HL-60 (cell line): ENCODE measurements around the gene RHOJ.

Source experiments
- DNase-seq, 2 experiments: peaks; one replicate each; pipeline ENCODE4 v3.0.0-alpha.2; 2010 to 2020; ENCODE audit warnings: low read depth in 1 of 2, low spot score in 1 of 2
- H3K27ac ChIP-seq: fragments of 250-450 bp; sonication (Bioruptor Pico); replicated peaks from 2 replicates; pipeline ENCODE4 v1.5.1; 2020; ENCODE audit warnings: mild to moderate bottlenecking, moderate library complexity
- H3K27me3 ChIP-seq: fragments of 250-450 bp; sonication (Bioruptor Pico); 2 replicates; pipeline ENCODE4 v1.5.1; 2021; ENCODE audit warnings: mild to moderate bottlenecking, moderate library complexity; ENCODE audit not compliant: insufficient read depth, poor library complexity, severe bottlenecking
- H3K4me3 ChIP-seq: replicated peaks from 2 replicates; pipeline ENCODE4 v1.5.1; 2011; ENCODE audit warnings: mild to moderate bottlenecking, control low read depth, low read length; ENCODE audit not compliant: insufficient read depth
- CTCF ChIP-seq: IDR thresholded peaks from one replicate; pipeline ENCODE4 v1.5.1; 2011; ENCODE audit warnings: low read length, control low read depth, inconsistent platforms; ENCODE audit not compliant: insufficient read depth
- GABPA ChIP-seq: IDR thresholded peaks from 2 replicates; pipeline ENCODE4 v1.6.1; 2012; ENCODE audit warnings: low read depth
- POLR2AphosphoS5 ChIP-seq: IDR thresholded peaks from 2 replicates; pipeline ENCODE4 v1.6.1; 2012; ENCODE audit warnings: low read depth
- SPI1 ChIP-seq: IDR thresholded peaks from 2 replicates; pipeline ENCODE4 v1.6.1; 2012; ENCODE audit warnings: low read depth, mild to moderate bottlenecking, borderline replicate concordance
- TF ChIP-seq, protein P1 (sequence below): IDR thresholded peaks from 2 replicates; pipeline ENCODE4 v1.6.1; 2012; ENCODE audit warnings: low read depth; ENCODE audit not compliant: insufficient replicate concordance

Gene RHOJ

DNA sequence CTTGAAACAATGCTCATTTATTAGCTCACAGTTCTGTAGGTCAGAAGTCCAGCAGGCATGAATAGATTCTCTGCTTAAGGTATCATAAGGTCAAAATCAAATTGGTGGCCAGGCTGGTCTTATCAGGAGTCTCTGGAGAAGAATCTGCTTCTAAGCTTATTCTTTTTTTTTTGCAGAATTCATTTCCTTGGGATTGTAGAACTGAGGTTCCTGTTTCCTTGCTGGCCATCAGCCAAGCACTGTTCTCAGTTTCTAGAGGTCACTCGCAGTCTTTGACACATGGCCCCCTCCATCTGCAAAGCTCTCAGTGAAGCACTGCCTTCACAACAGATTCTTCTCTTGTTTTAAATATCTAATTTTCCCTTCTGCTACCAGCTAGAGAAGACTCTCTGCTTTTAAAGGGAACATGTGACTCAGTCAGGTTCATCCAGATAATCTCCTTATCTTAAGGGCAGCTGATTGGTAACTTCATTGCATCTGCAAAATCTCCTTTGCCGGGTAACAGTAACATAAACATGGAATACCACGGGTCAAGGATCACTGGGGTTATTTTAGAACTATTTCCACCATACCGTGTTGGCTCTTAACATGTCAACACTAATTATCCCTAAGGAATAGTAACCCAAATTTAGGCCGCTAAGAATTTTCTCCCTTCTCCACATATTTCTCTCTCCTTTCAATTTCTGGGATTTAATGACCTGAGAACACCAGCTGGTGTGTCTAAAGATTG lies 25.3 kb downstream of the RHOJ start:
- TF ChIP-seq SPI1 (no peak), POLR2AphosphoS5 (no peak), GABPA (no peak), CTCF (no peak)
- TF ChIP-seq, protein P1, sequence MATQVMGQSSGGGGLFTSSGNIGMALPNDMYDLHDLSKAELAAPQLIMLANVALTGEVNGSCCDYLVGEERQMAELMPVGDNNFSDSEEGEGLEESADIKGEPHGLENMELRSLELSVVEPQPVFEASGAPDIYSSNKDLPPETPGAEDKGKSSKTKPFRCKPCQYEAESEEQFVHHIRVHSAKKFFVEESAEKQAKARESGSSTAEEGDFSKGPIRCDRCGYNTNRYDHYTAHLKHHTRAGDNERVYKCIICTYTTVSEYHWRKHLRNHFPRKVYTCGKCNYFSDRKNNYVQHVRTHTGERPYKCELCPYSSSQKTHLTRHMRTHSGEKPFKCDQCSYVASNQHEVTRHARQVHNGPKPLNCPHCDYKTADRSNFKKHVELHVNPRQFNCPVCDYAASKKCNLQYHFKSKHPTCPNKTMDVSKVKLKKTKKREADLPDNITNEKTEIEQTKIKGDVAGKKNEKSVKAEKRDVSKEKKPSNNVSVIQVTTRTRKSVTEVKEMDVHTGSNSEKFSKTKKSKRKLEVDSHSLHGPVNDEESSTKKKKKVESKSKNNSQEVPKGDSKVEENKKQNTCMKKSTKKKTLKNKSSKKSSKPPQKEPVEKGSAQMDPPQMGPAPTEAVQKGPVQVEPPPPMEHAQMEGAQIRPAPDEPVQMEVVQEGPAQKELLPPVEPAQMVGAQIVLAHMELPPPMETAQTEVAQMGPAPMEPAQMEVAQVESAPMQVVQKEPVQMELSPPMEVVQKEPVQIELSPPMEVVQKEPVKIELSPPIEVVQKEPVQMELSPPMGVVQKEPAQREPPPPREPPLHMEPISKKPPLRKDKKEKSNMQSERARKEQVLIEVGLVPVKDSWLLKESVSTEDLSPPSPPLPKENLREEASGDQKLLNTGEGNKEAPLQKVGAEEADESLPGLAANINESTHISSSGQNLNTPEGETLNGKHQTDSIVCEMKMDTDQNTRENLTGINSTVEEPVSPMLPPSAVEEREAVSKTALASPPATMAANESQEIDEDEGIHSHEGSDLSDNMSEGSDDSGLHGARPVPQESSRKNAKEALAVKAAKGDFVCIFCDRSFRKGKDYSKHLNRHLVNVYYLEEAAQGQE: no peak
- H3K27me3 ChIP-seq: no peaks in the 10 kb centered on the region
- DNase-seq: no peak
- no peak overlapping the region for H3K4me3 ChIP-seq
- H3K27ac ChIP-seq: no peak overlapping the region

DNA sequence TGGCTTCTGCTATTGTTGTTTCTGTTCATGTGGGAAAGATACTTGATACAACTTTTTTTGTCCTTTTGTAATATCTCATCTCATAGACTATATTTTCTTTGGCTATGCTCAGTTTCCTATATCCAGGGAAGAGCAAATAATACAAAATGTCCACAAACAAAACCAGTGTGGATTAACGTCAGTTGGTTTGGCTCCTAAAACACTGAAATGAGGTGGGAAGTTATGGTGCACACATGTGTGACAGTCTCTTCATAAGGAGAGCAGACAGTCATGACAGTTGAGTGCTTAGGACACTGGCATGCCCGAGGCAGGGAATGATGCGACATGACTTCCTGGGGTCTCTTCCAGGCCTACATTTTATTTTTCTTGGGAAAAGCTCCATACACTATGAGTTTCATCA lies 27.5 kb downstream of the RHOJ start:
- Histone ChIP-seq H3K4me3 (no peak overlapping the region), H3K27ac (no peak overlapping the region), H3K27me3 (no peaks in the 10 kb centered on the region)
- TF ChIP-seq SPI1 (no peak), GABPA (no peak), POLR2AphosphoS5 (no peak), CTCF (no peak)
- TF ChIP-seq, protein P1: no peak
- no peak for DNase-seq

DNA sequence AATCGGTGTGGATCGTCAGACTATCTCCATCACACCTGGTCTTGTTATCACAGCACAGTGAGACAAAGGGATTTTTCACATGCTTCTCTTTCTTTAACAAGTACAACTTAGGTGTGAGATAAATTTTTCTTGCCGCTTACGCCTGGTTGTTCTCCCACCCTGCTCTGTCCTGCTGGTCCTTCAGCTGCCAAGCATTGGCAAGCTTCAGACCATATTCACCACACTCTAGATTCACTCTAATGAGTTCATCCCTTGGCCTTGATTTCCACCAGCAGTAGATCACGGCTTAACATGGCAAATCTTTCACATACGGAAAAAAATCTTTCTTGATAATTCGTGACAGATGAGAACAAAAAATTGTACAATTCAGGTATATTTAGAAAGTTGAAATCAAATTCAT lies 33.5 kb downstream of the RHOJ start:
- DNase-seq: no peak
- TF ChIP-seq SPI1: no peak
- TF ChIP-seq CTCF: no peak
- TF ChIP-seq GABPA: no peak
- no peak for TF ChIP-seq POLR2AphosphoS5
- peaks cover 4% of the 10 kb centered on the region for H3K27me3 ChIP-seq
- no peak overlapping the region for H3K27ac ChIP-seq
- no peak overlapping the region for H3K4me3 ChIP-seq

DNA sequence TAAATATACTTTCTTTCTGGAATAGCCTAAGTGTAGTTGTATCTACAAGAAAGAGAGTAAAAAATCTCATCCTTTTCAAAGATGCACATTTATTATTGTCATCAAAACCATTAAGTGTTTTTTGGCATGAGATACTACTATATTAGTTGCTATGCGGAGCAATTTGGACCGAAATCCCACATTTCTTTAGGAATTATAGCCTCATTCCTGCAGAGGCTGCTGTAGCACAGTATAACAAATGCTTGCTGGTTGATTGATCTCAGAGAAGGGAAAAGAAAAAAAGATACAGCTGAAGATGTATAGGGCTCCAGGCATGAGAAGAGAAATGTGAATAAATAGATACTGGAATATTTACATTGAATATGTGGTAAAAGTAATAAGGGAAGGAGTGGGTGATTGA lies 36.0 kb downstream of the RHOJ start:
- no peak overlapping the region for H3K4me3 ChIP-seq
- no peak for DNase-seq
- H3K27ac ChIP-seq: no peak overlapping the region
- TF ChIP-seq SPI1 (no peak), CTCF (no peak), POLR2AphosphoS5 (no peak), GABPA (no peak)
- TF ChIP-seq, protein P1: no peak
- H3K27me3 ChIP-seq: peaks cover 4% of the 10 kb centered on the region
